SW 1271 (cell line): ENCODE data around the gene STAMBPL1.

Experiments used
- DNase-seq, 2 experiments: peaks; one replicate each; lab custom pipeline; 2025; lab: John Stamatoyannopoulos, UW

The STAMBPL1 gene

DNA sequence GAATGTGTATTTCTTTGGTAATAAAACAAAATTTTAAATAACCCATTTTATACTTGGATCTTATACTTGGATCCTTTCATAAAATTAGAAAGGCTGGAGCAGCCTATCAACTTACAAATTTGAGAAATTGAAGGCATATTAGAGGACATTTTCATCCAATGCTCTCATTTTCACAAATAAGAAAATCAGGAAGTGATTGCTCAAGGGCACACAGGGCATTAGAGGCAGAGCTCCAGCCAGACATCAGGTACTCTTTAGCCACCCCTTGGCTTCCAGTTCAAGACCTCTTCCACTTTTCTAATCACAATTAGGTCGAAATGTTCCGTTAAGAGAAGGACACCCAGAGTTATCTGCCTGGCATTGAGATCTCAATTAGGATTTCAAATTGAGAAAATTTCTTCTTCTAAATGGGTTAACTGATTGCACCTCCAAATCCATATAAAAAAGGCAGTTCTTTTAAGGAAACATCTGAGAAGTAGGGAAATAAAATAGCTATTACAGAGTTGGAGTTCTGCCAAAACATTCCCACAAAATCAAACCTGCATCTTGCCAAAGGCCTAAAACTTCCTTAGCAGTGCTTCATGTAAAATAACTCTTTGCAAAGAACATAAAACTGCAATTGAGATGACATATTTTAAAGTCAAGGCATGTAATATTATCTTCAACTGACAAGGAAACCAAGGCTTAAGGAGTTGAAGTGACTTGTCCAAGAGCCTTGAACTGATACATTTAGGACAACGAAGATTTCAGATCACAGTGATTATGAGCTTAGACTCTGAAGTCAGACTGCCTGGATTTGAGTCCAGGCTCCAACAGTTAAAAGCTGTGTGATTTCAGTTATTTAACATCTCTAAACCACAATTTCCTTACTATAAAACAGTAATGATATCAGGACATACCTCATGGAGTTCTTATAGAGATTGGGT lies 70.1 kb downstream of the STAMBPL1 start:
- no peak for DNase-seq

DNA sequence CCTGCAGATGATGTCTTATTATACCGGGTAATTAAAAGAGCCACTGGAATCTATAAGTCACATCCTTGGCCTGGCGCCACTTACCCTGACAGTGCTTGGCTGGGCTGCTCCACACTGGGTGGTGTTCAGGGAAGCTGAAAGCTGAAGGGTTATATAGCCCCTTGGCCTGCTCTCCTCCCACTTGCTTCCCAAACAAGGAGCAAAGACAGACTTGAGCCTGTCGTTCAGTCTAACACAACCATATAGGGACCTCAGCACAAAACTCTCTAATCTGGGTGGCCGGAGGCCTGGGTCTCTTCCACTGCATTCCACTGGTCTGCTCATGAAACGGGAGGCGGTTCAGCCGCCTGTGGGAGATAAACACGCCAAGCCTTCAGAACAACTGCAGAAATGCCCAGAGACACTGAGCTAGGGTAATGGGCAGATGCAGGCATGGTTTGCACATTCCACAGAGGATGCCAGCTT lies 72.6 kb downstream of the STAMBPL1 start, which contains the start of gene ACTA2:
TSS of gene ACTA2 (minus strand) at position 127 of the 465 bp plus-strand sequence. CDS start 3,843 bp downstream, outside the sequence.
- DNase-seq = no peak

DNA sequence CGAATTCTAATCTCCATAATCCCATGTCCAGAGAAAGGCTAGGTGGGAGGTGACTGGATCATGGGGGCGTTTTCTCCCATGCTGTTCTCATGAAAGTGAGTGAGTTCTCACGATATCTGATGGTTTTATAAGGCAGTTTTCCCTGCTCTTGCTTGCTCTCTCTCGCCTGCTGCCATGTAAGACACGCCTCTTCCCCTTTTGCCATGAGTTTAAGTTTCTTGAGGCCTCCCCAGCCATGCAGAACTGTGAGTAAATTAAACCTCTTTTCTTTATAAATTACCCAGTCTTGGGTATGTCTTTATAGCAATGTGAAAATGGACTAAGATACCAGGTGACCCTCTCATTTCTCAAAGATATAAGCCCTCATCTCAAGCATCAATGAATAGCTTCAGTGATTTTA lies 73.6 kb downstream of the STAMBPL1 start:
- DNase-seq = no peak

- DNase-seq = no peak
These were observed 74.5 kb downstream of the STAMBPL1 start for GRCh38 chr10:88954458-88955083.

GRCh38 chr10:88957381-88957780 lies 77.3 kb downstream of the STAMBPL1 start:
- DNase-seq = no peak

DNA sequence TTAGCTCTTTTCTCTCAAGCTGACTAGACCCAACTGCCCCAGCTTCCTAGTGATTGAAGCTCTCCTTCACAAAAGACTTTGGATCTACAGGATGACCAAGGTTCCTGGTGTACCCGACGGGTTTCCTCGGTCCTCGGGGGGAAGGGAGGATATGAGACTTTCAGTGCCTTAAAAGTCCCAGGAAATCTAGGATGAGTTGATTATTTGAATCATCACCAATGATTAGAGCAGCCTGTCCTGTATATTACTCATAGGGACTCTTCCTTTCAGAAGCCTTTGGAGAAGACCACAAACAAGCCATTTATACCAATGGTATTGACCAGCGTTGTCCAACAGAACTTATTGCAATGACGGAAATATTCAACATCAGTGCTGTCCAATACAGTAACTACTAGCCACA lies 78.7 kb downstream of the STAMBPL1 start:
- no peak for DNase-seq

GRCh38 chr10:88960802-88961201 lies 80.8 kb downstream of the STAMBPL1 start:
- DNase-seq = no peak

GRCh38 chr10:88961266-88961665 lies 81.2 kb downstream of the STAMBPL1 start:
- DNase-seq = no peak

GRCh38 chr10:88962336-88962735 lies 82.3 kb downstream of the STAMBPL1 start:
- no peak for DNase-seq

- no peak for DNase-seq
These were observed 83.3 kb downstream of the STAMBPL1 start for GRCh38 chr10:88963318-88963717.

DNA sequence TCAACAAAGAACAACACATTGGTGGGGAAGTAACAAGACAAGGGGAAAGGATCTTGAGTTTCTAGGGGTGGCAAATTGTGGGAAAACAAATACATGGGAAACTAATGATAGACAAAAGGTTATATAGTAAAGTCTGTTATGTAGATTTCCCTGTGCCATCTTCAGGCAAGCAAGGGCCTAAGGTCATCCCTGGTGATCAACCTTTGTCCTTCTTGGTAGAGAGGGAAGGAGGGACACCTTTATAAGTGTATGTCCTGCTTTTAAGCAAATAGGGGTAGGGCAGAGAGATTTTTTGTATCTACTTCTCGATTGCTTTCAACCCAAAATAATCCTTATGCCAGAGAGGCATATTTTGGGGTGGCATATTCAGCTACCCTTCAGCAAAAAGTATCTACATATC lies 84.3 kb downstream of the STAMBPL1 start:
- DNase-seq = no peak

DNA sequence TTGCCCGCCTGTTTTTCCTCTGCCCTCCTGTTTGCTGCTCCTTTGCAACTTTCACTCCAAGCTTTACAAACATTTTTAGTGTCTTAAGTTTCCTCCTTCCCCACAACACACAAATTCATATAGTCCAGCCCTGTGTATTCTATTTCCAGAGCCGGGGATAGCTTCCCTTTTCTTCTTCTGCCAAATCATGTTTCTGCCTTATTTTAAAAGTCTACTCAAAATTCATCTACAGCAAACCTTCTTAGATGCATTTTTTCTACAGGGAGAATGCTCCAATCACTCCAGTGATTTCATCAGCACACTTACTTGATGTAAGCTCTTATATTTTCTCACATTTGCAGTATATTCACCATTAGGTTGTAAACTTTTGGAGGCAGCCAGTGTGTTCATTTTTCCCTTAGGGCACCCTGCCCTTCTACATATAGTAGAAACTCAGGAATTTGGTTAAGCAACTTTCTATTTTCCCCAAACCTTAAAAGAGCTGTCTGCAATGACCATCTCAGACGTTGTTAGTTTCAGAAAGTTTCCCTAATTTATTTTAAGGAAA lies 84.9 kb downstream of the STAMBPL1 start:
- DNase-seq = no peak

DNA sequence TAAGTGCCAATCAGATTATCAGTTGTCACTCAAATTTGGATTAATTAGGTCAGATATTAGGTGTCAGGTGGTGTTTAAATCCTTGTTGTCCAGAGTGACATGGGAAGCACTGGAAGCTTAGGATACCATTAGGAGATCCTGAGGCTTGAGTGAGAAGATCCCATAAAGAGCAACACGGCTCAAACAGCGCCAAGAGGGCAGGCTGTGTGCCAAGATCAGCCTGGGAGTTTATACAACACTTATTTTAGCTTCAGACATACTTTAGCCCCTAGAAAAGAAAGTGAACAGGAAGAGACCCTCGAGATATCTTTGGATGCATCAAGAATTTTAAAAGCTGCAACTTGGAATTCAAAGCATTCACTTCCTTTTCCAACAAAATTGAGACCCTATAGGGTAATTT lies 86.8 kb downstream of the STAMBPL1 start:
- DNase-seq = no peak

DNA sequence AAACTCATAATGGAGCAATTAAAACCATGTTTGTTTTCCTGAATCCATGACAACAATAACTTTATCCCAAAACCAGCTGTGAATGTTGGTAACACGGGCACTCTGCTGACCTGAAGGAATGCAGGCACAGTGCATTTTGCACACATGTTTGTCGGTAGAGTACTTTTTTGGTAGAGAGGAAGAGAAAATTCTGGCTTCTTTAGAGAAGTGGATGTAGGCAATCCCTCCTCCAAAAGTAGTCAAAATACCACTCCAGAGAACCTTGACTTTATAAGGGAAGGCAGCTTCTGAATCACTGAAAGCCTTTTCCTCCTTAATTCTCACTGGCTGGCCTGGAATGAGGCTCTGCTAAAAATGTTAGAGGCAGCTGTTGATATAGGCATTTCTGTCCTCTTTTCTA lies 88.3 kb downstream of the STAMBPL1 start:
- DNase-seq = no peak

GRCh38 chr10:88971221-88972061 lies 91.4 kb downstream of the STAMBPL1 start:
- no peak for DNase-seq
